ENCODE measurements around the gene TEX14.

- no peak for TF ChIP-seq POLR2A (IDR thresholded peaks at IDR 0.05; ENCODE audit: low read depth, low read length)
- TF ChIP-seq HDAC6 (IDR thresholded peaks at IDR 0.05; ENCODE audit: unreplicated experiment): no peak
- TF ChIP-seq LARP7 (IDR thresholded peaks at IDR 0.05): no peak
- no peak for TF ChIP-seq ZNF274 (IDR thresholded peaks at IDR 0.05; ENCODE audit: insufficient read depth, insufficient read length)
- TF ChIP-seq, protein P1, sequence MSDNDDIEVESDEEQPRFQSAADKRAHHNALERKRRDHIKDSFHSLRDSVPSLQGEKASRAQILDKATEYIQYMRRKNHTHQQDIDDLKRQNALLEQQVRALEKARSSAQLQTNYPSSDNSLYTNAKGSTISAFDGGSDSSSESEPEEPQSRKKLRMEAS (IDR thresholded peaks at IDR 0.05; ENCODE audit: low read depth, low read length): no peak
- TF ChIP-seq CEBPB (IDR thresholded peaks at IDR 0.05; ENCODE audit: borderline replicate concordance in 1 of 2, low read depth in 2 of 2, low read length in 2 of 2): no peak
- no peak for TF ChIP-seq ZNF207 (IDR thresholded peaks at IDR 0.05; ENCODE audit: borderline replicate concordance)
- no peak for TF ChIP-seq EP300 (IDR thresholded peaks at IDR 0.05; ENCODE audit: borderline replicate concordance in 1 of 2, control insufficient read depth in 1 of 2, low read depth in 2 of 2, low read length in 2 of 2)
Observed at GRCh38 chr17:58684003-58684402, 7.8 kb downstream of the TEX14 start.

Data from GM12878 (cell line).